MM.1S (cell line): ENCODE data around the gene ANGPT4.

ENCODE experiments used
- CTCF ChIP-seq: fragments of 300-600 bp; sonication (generic); IDR thresholded peaks from 2 replicates; pipeline ENCODE4 v1.5.1; 2016; ENCODE audit warnings: antibody characterized with exemption, low read length, mixed read lengths
- EZH2 ChIP-seq: fragments of 300-600 bp; sonication (generic); optimal IDR thresholded peaks from 2 replicates; pipeline ENCODE3; 2017; ENCODE audit warnings: low read depth, mild to moderate bottlenecking, antibody characterized with exemption, low read length, mixed read lengths

- TF ChIP-seq CTCF (no peak), EZH2 (no peak)
These were observed 73.6 kb downstream of the ANGPT4 start for GRCh38 chr20:842547-842940.
